ENCODE data around the gene FEN1. TPM values are rescaled to one million over a fixed set of nuclear protein-coding genes. Genes with fewer than 3 reads are reported as not detected.

Gene FEN1
- total and polyA plus RNA-seq, 4 donors: 4.5 to 46.5 (median 9.5) TPM

DNA sequence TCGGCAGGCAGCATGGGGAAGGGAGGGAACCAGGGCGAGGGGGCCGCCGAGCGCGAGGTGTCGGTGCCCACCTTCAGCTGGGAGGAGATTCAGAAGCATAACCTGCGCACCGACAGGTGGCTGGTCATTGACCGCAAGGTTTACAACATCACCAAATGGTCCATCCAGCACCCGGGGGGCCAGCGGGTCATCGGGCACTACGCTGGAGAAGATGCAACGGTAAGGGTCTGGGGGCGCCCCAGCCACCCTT is 35.6 kb downstream of the FEN1 start:
- TF ChIP-seq RXRA (IDR thresholded peaks at IDR 0.05) (peak in 1 of 2 donors; percentile 3), HNF4A (conservative IDR thresholded peaks at IDR 0.05) (no peak)
- under 1% methylated on average over 16 of the region's 16 CpGs for WGBS
- Histone ChIP-seq H3K4me3 (ENCODE audit: low read depth in 1 of 3, low read length in 3 of 3) (peak overlapping the region; percentile 63 to 75 (median 70)), H3K9me3 (ENCODE audit: control insufficient read depth in 4 of 4, low read length in 3 of 4) (no peaks in the 10 kb centered on the region), H3K27ac (ENCODE audit: low read depth in 1 of 2, low read length in 2 of 2) (peak overlapping the region; percentile 83 to 88), H3K4me1 (ENCODE audit: control insufficient read depth in 4 of 4, insufficient read depth in 4 of 4, low read length in 3 of 4) (peaks cover 10 to 59% (median 51%) of the 10 kb centered on the region in 4 donors), H3K9ac (ENCODE audit: low read depth in 1 of 2, low read length in 2 of 2) (peak overlapping the region in 1 of 2 donors; percentile 42), H3K27me3 (ENCODE audit: control insufficient read depth in 4 of 4, insufficient read depth in 4 of 4, low read length in 3 of 4) (no peaks in the 10 kb centered on the region), H3K36me3 (ENCODE audit: control insufficient read depth in 4 of 4, insufficient read depth in 3 of 4, low read depth in 1 of 4, low read length in 3 of 4) (no peaks in the 10 kb centered on the region)
- no peak for DNase-seq (ENCODE audit: low spot score)

DNA sequence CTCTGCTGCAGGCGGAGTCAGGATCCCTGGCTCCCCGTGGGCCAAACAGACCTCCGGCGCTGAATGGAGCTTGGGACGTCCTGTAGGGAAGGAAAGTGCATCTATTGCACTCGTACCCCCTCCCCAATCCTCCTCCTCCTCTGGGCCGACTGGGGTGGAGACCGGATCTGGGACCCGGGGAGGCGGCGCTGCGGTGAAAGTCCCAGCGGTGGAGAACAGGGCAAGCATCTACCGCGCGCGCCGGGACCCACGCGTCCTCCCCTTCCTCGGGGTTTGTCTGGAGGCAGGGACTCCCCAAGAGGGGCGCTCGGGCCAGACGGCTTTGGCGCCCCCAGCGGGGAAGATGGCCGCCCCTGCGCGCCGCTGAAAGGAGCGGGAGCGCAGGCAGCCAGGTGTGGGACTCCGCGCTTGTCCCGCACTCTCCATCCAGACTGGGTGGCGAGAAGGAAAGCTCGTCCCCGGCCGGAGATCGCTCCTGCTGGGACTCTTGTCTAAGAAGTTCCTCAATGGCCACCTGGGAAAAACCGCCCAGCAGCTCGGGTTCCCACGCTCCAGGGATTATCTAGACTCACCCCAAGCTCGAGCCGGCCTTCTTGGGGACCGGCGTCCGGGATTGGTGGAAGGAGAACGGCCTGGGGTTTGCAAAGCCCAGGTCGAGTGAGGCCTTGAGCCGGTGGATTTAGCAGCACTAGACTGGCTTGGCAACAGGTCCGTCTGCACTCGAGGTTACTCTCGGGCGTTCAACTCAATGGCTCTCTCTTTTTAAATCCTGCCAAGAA is 36.1 kb downstream of the FEN1 start:
- Histone ChIP-seq H3K4me1 (ENCODE audit: control insufficient read depth in 4 of 4, insufficient read depth in 4 of 4, low read length in 3 of 4) (peaks cover 10 to 59% (median 51%) of the 10 kb centered on the region in 4 donors), H3K36me3 (ENCODE audit: control insufficient read depth in 4 of 4, insufficient read depth in 3 of 4, low read depth in 1 of 4, low read length in 3 of 4) (no peaks in the 10 kb centered on the region), H3K4me3 (ENCODE audit: low read depth in 1 of 3, low read length in 3 of 3) (peak overlapping the region; percentile 67 to 75 (median 70)), H3K27me3 (ENCODE audit: control insufficient read depth in 4 of 4, insufficient read depth in 4 of 4, low read length in 3 of 4) (no peaks in the 10 kb centered on the region), H3K27ac (ENCODE audit: low read depth in 1 of 2, low read length in 2 of 2) (peak overlapping the region; percentile 83 to 88), H3K9me3 (ENCODE audit: control insufficient read depth in 4 of 4, low read length in 3 of 4) (no peaks in the 10 kb centered on the region), H3K9ac (ENCODE audit: low read depth in 1 of 2, low read length in 2 of 2) (peak overlapping the region in 1 of 2 donors; percentile 48)
- peak; percentile 62 for DNase-seq (ENCODE audit: low spot score)
- 2% methylated on average over 55 of the region's 55 CpGs for WGBS
- no peak for TF ChIP-seq ATF3 (IDR thresholded peaks at IDR 0.05)
- peak; percentile 82 to 97 for TF ChIP-seq RXRA (IDR thresholded peaks at IDR 0.05)
- peak; percentile 63 for TF ChIP-seq YY1 (IDR thresholded peaks at IDR 0.05)

DNA sequence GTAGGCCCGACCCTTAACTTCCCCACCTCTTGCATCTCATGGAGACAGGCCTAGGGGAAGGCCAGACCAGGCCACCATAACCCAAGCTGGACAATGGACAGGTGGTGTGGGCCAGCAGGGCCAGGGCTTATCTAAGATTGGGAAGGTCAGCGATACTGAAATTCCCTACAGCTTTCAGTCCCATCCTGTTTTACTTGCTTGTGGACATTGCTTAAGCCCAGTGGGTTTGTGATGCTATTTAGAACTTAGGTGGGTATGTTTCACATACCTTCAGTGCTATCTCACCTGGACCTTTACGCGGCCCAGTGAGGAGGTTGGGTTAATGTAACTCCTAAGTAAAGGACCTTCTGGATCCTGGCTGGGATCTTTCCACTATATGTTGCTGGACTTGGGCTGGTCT is 37.1 kb downstream of the FEN1 start:
- TF ChIP-seq FOXA2 (IDR thresholded peaks at IDR 0.05) (no peak), TAF1 (conservative IDR thresholded peaks at IDR 0.05) (no peak), NR2F2 (IDR thresholded peaks at IDR 0.05) (no peak)
- DNase-seq (ENCODE audit: low spot score): no peak
- Histone ChIP-seq H3K9me3 (ENCODE audit: control insufficient read depth in 4 of 4, low read length in 3 of 4) (no peaks in the 10 kb centered on the region), H3K4me1 (ENCODE audit: control insufficient read depth in 4 of 4, insufficient read depth in 4 of 4, low read length in 3 of 4) (peaks cover 10 to 59% (median 51%) of the 10 kb centered on the region in 4 donors), H3K9ac (ENCODE audit: low read depth in 1 of 2, low read length in 2 of 2) (no peak overlapping the region), H3K36me3 (ENCODE audit: control insufficient read depth in 4 of 4, insufficient read depth in 3 of 4, low read depth in 1 of 4, low read length in 3 of 4) (no peaks in the 10 kb centered on the region), H3K27ac (ENCODE audit: low read depth in 1 of 2, low read length in 2 of 2) (no peak overlapping the region), H3K27me3 (ENCODE audit: control insufficient read depth in 4 of 4, insufficient read depth in 4 of 4, low read length in 3 of 4) (no peaks in the 10 kb centered on the region), H3K4me3 (ENCODE audit: low read depth in 1 of 3, low read length in 3 of 3) (peak overlapping the region in 1 of 3 donors; percentile 75)
- WGBS: 59% methylated on average over 4 of the region's 4 CpGs

DNA sequence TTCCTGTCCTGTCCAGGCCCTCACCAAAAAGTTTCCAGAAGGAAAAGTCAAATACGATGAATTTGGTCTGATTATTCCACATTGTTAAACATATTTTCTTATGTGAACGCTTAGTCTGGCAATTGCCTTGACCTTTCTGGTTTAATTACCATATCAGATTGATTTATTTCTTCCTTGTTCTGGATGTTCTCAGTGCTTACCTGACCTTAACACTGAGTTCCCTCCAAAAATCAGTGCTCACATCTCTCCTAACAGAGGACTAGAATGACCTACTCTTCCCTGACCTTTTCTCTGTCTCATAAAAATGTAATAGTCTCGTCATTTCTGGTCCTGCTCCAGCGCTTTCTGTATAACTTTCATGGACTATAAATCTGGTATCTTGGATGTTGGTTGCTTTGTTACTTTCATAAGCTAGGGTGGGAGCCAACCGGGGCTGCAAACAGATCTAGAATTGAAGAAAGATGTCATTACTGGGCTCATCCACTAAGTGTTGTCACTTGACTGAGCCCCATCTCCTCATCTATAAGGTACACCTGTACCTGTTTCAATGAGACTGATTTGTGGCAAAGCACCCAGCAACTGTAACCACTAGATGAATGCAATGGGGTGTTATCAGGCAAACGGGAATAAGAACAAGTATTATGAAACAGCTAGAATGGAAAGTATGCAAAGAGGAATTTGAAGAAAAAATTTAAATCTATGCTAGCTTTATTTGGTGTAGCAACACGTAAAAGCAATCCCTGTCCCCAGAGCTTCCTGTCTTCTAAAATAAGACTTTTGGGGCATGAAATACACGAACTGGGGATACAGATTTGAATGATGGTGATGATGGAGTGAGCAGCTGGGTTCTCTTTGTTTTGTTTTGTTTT is 37.8 kb downstream of the FEN1 start:
- Histone ChIP-seq H3K9ac (ENCODE audit: low read depth in 1 of 2, low read length in 2 of 2) (no peak overlapping the region), H3K4me3 (ENCODE audit: low read depth in 1 of 3, low read length in 3 of 3) (peak overlapping the region in 1 of 3 donors; percentile 75), H3K36me3 (ENCODE audit: control insufficient read depth in 4 of 4, insufficient read depth in 3 of 4, low read depth in 1 of 4, low read length in 3 of 4) (no peaks in the 10 kb centered on the region), H3K27me3 (ENCODE audit: control insufficient read depth in 4 of 4, insufficient read depth in 4 of 4, low read length in 3 of 4) (no peaks in the 10 kb centered on the region), H3K4me1 (ENCODE audit: control insufficient read depth in 4 of 4, insufficient read depth in 4 of 4, low read length in 3 of 4) (peaks cover 10 to 59% (median 52%) of the 10 kb centered on the region in 4 donors), H3K27ac (ENCODE audit: low read depth in 1 of 2, low read length in 2 of 2) (peak overlapping the region in 1 of 2 donors; percentile 7), H3K9me3 (ENCODE audit: control insufficient read depth in 4 of 4, low read length in 3 of 4) (no peaks in the 10 kb centered on the region)
- no peak for DNase-seq (ENCODE audit: low spot score)
- TF ChIP-seq REST (IDR thresholded peaks at IDR 0.05) (no peak), JUND (IDR thresholded peaks at IDR 0.05) (no peak), TAF1 (conservative IDR thresholded peaks at IDR 0.05) (no peak), HNF4A (conservative IDR thresholded peaks at IDR 0.05) (no peak), RAD21 (IDR thresholded peaks at IDR 0.05) (no peak), GABPA (IDR thresholded peaks at IDR 0.05 in 1 of 2, conservative IDR thresholded peaks at IDR 0.05 in 1 of 2) (no peak), FOXA1 (IDR thresholded peaks at IDR 0.05) (no peak), FOXA2 (IDR thresholded peaks at IDR 0.05) (no peak)
- WGBS: 47% methylated on average over 8 of the region's 8 CpGs

Measured in liver (tissue), 9 donors.